KMS-11 (cell line): ENCODE measurements around the gene PRELID2.
"Not testable (repeated sequence)": the region's sequence is repeated elsewhere in the genome, so short reads cannot be mapped to it uniquely, and the experiment has no call there.

Experiments
- H2AFZ ChIP-seq: fragments of 200-600 bp; sonication (generic); 2 replicates; pipeline ENCODE4 v1.6.1; 2016; ENCODE audit warnings: antibody characterized with exemption, mixed run types, low read depth
- H3K27ac ChIP-seq: fragments of 200-600 bp; sonication (generic); 2 replicates; pipeline ENCODE4 v1.6.1; 2016; ENCODE audit warnings: mild to moderate bottlenecking, mixed run types
- H3K27me3 ChIP-seq: fragments of 200-600 bp; sonication (generic); 2 replicates; pipeline ENCODE4 v1.6.1; 2017; ENCODE audit warnings: mild to moderate bottlenecking, low read depth, mixed run types, moderate library complexity; ENCODE audit not compliant: insufficient read depth
- H3K36me3 ChIP-seq: fragments of 200-600 bp; sonication (generic); 2 replicates; pipeline ENCODE4 v1.6.1; 2017; ENCODE audit warnings: mild to moderate bottlenecking, mixed run types; ENCODE audit not compliant: insufficient read depth
- H3K4me1 ChIP-seq: fragments of 200-600 bp; sonication (generic); 2 replicates; pipeline ENCODE4 v1.6.1; 2016; ENCODE audit warnings: mild to moderate bottlenecking, low read depth, mixed run types; ENCODE audit not compliant: poor library complexity, severe bottlenecking
- H3K4me2 ChIP-seq: fragments of 200-600 bp; sonication (generic); 2 replicates; pipeline ENCODE4 v1.7.0; 2016; ENCODE audit warnings: mild to moderate bottlenecking, mixed run types
- H3K4me3 ChIP-seq: fragments of 200-600 bp; sonication (generic); IDR thresholded peaks from 2 replicates; pipeline ENCODE4 v1.6.1; 2017; ENCODE audit warnings: low read depth, low read length, mixed read lengths; ENCODE audit not compliant: insufficient read depth
- H3K79me2 ChIP-seq: fragments of 200-600 bp; sonication (generic); 2 replicates; pipeline ENCODE4 v1.6.1; 2016; ENCODE audit warnings: low read depth, mixed run types; ENCODE audit not compliant: insufficient read depth
- H3K9ac ChIP-seq: fragments of 200-600 bp; sonication (generic); 2 replicates; pipeline ENCODE4 v1.6.1; 2016; ENCODE audit warnings: mild to moderate bottlenecking, mixed run types
- H4K20me1 ChIP-seq: fragments of 200-600 bp; sonication (generic); 2 replicates; pipeline ENCODE4 v1.6.1; 2016; ENCODE audit warnings: mild to moderate bottlenecking, mixed run types; ENCODE audit not compliant: insufficient read depth
- TF ChIP-seq, protein P1 (sequence below): fragments of 200-600 bp; sonication (generic); conservative IDR thresholded peaks from 2 replicates; pipeline ENCODE4 v1.6.1; 2017; ENCODE audit warnings: low read depth, mild to moderate bottlenecking, antibody characterized with exemption, low read length, moderate library complexity, mixed read lengths

Gene PRELID2

DNA sequence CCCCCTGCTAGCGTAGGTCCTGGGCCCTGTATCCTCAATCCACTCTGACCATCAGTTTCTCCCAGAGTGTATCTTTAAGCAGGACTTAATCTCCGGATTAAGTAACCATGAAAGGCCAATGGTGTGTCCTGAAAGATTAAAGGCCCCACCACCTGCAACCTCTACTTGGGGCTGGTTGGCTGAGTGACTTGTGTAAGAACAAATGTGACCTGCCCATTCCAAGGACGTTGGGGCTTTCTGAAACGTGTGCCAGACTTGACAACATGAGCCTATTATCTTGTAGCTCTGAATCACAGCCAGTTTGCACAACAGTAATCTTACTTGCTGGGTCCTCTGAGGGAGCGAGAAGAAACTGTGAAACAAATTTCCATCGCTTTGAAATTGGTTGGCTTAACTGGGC, 3.1 kb upstream of the PRELID2 start:
- Histone ChIP-seq H2AFZ (no peak overlapping the region), H3K9ac (no peak overlapping the region), H3K4me1 (peaks cover 20% of the 10 kb centered on the region), H3K4me3 (no peak overlapping the region), H3K4me2 (no peak overlapping the region), H4K20me1 (no peaks in the 10 kb centered on the region), H3K27ac (no peak overlapping the region), H3K36me3 (no peaks in the 10 kb centered on the region), H3K27me3 (no peaks in the 10 kb centered on the region), H3K79me2 (no peaks in the 10 kb centered on the region)
- TF ChIP-seq, protein P1, sequence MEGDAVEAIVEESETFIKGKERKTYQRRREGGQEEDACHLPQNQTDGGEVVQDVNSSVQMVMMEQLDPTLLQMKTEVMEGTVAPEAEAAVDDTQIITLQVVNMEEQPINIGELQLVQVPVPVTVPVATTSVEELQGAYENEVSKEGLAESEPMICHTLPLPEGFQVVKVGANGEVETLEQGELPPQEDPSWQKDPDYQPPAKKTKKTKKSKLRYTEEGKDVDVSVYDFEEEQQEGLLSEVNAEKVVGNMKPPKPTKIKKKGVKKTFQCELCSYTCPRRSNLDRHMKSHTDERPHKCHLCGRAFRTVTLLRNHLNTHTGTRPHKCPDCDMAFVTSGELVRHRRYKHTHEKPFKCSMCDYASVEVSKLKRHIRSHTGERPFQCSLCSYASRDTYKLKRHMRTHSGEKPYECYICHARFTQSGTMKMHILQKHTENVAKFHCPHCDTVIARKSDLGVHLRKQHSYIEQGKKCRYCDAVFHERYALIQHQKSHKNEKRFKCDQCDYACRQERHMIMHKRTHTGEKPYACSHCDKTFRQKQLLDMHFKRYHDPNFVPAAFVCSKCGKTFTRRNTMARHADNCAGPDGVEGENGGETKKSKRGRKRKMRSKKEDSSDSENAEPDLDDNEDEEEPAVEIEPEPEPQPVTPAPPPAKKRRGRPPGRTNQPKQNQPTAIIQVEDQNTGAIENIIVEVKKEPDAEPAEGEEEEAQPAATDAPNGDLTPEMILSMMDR, result no peak

DNA sequence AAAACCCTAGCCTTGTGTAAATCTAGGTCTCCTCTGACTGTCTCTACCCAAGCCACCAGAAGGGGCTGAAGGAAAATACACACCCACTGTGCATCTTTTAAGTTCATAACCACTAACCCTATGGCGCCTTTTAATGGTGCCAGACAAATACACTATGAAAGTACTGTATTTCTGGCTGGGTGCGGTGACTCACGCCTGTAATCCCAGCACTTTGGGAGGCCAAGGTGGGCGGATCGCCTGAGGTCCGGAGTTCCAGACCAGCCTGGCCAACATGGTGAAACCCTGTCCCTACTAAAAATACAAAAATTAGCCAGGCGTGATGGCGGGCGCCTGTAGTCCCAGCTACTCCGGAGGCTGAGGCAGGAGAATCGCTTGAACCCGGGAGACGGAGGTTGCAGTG, 1.1 kb upstream of the PRELID2 start:
- not testable (repeated sequence) for H3K4me3 ChIP-seq, H3K27me3 ChIP-seq, H3K79me2 ChIP-seq, H3K9ac ChIP-seq, H4K20me1 ChIP-seq, H3K27ac ChIP-seq, H3K36me3 ChIP-seq
- H3K4me1 ChIP-seq, result peaks cover 19% of the 10 kb centered on the region
- H2AFZ ChIP-seq, result peak overlapping the region; percentile 98; the same call in 1 of the 2 replicates
- peak overlapping the region; percentile 58; the same call in 1 of the 2 replicates for H3K4me2 ChIP-seq

DNA sequence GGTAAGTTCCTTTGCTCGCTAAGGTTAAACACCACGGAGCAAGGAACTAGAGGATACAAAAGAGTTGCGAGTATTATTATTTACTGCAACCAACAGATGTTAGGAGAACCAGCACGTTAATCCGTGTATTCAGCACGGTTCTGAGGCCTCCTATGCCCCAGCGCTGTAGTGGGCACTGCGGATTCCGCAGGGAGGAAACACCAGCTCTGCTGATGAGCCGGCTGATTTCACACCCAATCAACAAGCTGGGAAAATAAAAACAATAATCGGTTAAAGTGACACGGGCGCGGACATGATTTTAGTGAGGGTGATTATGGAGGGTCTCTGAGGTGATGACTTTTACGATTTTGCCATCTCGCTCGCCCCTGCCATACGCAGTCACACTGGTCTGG, 702 bp upstream of the PRELID2 start:
- no peaks in the 10 kb centered on the region for H3K79me2 ChIP-seq
- H3K4me2 ChIP-seq, result peak overlapping the region; percentile 58; the same call in 1 of the 2 replicates
- H3K9ac ChIP-seq, result peak overlapping the region; percentile 77; the same call in 1 of the 2 replicates
- peak overlapping the region; percentile 81 for H3K4me3 ChIP-seq
- H3K27me3 ChIP-seq, result no peaks in the 10 kb centered on the region
- TF ChIP-seq, protein P1, result no peak
- H2AFZ ChIP-seq, result peak overlapping the region; percentile 98
- H3K36me3 ChIP-seq, result no peaks in the 10 kb centered on the region
- no peaks in the 10 kb centered on the region for H4K20me1 ChIP-seq
- H3K27ac ChIP-seq, result no peak overlapping the region
- peaks cover 15% of the 10 kb centered on the region for H3K4me1 ChIP-seq

DNA sequence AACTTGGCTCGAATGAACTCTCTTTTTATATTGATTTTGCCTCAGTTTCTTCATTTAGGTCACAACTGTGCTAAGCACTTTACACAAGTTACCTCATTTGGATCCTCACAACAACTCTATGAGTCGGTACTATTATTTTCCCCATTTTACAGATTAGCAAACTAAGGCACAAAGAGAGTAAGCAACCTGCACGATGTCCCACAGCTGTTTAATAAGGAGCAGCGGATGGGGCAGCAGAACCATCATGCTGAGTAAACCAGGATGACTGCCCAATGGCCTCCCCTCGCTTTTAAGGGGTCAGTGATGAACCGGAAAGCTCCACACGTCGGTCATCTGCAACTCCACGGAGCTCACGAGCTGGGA, 607 bp downstream of the PRELID2 start:
- TF ChIP-seq, protein P1, result no peak
- H3K27me3 ChIP-seq, result no peaks in the 10 kb centered on the region
- no peaks in the 10 kb centered on the region for H3K36me3 ChIP-seq
- H3K79me2 ChIP-seq, result no peaks in the 10 kb centered on the region
- no peaks in the 10 kb centered on the region for H4K20me1 ChIP-seq
- H3K9ac ChIP-seq, result peak overlapping the region; percentile 77; the same call in 1 of the 2 replicates
- H3K27ac ChIP-seq, result no peak overlapping the region
- no peak overlapping the region for H3K4me3 ChIP-seq
- H2AFZ ChIP-seq, result peak overlapping the region; percentile 98
- H3K4me2 ChIP-seq, result peak overlapping the region; percentile 58
- peaks cover 13% of the 10 kb centered on the region for H3K4me1 ChIP-seq

DNA sequence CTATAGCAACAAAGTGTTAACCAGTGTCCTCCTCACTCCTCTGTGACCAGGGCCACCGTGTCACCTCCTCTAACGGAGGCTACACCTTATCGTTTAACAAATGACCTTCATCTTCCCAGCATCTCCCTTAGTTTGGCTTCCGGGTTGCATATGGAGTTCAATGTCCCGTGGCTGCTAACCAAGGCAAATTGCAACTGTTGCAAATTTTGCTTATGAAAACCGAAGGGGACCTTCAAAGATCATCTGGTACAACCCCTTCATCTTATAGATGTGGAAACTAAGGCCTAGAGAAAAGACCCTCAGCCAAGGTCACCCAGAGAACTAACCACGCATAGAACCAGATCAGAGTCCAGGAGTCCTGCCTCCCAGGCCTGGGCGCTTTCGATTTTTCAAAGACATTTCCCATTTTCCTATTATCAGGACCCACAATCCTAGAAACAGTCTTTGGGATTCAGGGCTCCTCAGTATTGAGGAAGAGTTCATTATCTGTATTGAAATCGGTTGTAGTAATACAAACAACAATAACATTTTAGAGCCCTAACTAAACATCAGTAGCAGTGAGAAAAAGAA, 1.4 kb downstream of the PRELID2 start:
- Histone ChIP-seq H4K20me1 (no peaks in the 10 kb centered on the region), H3K9ac (no peak overlapping the region), H3K27ac (no peak overlapping the region), H3K79me2 (no peaks in the 10 kb centered on the region), H3K4me2 (peak overlapping the region; percentile 58; the same call in 1 of the 2 replicates), H3K27me3 (no peaks in the 10 kb centered on the region), H3K4me3 (no peak overlapping the region), H3K4me1 (peaks cover 13% of the 10 kb centered on the region), H2AFZ (no peak overlapping the region), H3K36me3 (no peaks in the 10 kb centered on the region)
- TF ChIP-seq, protein P1, result no peak
